Measurements from ENCODE around the gene WDR88.

- TF ChIP-seq NR3C1 (CRISPR knock-in tag; conservative IDR thresholded peaks at IDR 0.05; ENCODE audit: low read depth): no peak
- TF ChIP-seq, protein P1, sequence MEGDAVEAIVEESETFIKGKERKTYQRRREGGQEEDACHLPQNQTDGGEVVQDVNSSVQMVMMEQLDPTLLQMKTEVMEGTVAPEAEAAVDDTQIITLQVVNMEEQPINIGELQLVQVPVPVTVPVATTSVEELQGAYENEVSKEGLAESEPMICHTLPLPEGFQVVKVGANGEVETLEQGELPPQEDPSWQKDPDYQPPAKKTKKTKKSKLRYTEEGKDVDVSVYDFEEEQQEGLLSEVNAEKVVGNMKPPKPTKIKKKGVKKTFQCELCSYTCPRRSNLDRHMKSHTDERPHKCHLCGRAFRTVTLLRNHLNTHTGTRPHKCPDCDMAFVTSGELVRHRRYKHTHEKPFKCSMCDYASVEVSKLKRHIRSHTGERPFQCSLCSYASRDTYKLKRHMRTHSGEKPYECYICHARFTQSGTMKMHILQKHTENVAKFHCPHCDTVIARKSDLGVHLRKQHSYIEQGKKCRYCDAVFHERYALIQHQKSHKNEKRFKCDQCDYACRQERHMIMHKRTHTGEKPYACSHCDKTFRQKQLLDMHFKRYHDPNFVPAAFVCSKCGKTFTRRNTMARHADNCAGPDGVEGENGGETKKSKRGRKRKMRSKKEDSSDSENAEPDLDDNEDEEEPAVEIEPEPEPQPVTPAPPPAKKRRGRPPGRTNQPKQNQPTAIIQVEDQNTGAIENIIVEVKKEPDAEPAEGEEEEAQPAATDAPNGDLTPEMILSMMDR (IDR thresholded peaks at IDR 0.05): peak; percentile 71
- TF ChIP-seq SMAD3 (CRISPR knock-in tag; IDR thresholded peaks at IDR 0.05; ENCODE audit: borderline replicate concordance): no peak
- TF ChIP-seq ZNF423 (CRISPR knock-in tag; IDR thresholded peaks at IDR 0.05): no peak
- TF ChIP-seq, protein P2, sequence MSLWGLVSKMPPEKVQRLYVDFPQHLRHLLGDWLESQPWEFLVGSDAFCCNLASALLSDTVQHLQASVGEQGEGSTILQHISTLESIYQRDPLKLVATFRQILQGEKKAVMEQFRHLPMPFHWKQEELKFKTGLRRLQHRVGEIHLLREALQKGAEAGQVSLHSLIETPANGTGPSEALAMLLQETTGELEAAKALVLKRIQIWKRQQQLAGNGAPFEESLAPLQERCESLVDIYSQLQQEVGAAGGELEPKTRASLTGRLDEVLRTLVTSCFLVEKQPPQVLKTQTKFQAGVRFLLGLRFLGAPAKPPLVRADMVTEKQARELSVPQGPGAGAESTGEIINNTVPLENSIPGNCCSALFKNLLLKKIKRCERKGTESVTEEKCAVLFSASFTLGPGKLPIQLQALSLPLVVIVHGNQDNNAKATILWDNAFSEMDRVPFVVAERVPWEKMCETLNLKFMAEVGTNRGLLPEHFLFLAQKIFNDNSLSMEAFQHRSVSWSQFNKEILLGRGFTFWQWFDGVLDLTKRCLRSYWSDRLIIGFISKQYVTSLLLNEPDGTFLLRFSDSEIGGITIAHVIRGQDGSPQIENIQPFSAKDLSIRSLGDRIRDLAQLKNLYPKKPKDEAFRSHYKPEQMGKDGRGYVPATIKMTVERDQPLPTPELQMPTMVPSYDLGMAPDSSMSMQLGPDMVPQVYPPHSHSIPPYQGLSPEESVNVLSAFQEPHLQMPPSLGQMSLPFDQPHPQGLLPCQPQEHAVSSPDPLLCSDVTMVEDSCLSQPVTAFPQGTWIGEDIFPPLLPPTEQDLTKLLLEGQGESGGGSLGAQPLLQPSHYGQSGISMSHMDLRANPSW (CRISPR knock-in tag; conservative IDR thresholded peaks at IDR 0.05; ENCODE audit: low read depth): no peak
- TF ChIP-seq FOXK1 (CRISPR knock-in tag; IDR thresholded peaks at IDR 0.05): no peak
- TF ChIP-seq, protein P3, sequence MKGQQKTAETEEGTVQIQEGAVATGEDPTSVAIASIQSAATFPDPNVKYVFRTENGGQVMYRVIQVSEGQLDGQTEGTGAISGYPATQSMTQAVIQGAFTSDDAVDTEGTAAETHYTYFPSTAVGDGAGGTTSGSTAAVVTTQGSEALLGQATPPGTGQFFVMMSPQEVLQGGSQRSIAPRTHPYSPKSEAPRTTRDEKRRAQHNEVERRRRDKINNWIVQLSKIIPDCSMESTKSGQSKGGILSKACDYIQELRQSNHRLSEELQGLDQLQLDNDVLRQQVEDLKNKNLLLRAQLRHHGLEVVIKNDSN (CRISPR knock-in tag; IDR thresholded peaks at IDR 0.05): no peak
- no peak for TF ChIP-seq ATF1 (CRISPR knock-in tag; IDR thresholded peaks at IDR 0.05)
- TF ChIP-seq, protein P4, sequence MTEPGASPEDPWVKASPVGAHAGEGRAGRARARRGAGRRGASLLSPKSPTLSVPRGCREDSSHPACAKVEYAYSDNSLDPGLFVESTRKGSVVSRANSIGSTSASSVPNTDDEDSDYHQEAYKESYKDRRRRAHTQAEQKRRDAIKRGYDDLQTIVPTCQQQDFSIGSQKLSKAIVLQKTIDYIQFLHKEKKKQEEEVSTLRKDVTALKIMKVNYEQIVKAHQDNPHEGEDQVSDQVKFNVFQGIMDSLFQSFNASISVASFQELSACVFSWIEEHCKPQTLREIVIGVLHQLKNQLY (CRISPR knock-in tag; IDR thresholded peaks at IDR 0.05): no peak
- no peak for TF ChIP-seq JUN (CRISPR knock-in tag; IDR thresholded peaks at IDR 0.05)
- no peak for TF ChIP-seq NR2C2 (CRISPR knock-in tag; IDR thresholded peaks at IDR 0.05)
- TF ChIP-seq USF2 (CRISPR knock-in tag; IDR thresholded peaks at IDR 0.05): no peak
- TF ChIP-seq FOXP1 (CRISPR knock-in tag; IDR thresholded peaks at IDR 0.05; ENCODE audit: borderline replicate concordance): no peak
Measured at GRCh38 chr19:33125929-33126388, 6.0 kb upstream of the WDR88 start.

All from WTC11 (cell line).